Right lobe of liver (tissue), 4 donors: ENCODE measurements around the gene ALG12.

Experiments
- CTCF ChIP-seq, 4 donors: fragments of 200-600 bp in 3 of 4; fragments of 450-650 bp in 1 of 4; IDR thresholded peaks; one replicate each; pipeline versions ENCODE4 v1.5.1 to v1.8.0; 2016 to 2022; ENCODE audit warnings: antibody characterized with exemption in 4 of 4, mild to moderate bottlenecking in 2 of 4
- POLR2A ChIP-seq: fragments of 450-650 bp; IDR thresholded peaks from one replicate; pipeline ENCODE4 v1.6.1; 2017; ENCODE audit warnings: antibody characterized with exemption, mild to moderate bottlenecking
- donor health status: DM: no; HTN: no; CAD: no.
- donor health status: DM: no; HTN: no; CAD: no.
- donor health status: DM: no; HTN: yes; CAD: no.

DNA sequence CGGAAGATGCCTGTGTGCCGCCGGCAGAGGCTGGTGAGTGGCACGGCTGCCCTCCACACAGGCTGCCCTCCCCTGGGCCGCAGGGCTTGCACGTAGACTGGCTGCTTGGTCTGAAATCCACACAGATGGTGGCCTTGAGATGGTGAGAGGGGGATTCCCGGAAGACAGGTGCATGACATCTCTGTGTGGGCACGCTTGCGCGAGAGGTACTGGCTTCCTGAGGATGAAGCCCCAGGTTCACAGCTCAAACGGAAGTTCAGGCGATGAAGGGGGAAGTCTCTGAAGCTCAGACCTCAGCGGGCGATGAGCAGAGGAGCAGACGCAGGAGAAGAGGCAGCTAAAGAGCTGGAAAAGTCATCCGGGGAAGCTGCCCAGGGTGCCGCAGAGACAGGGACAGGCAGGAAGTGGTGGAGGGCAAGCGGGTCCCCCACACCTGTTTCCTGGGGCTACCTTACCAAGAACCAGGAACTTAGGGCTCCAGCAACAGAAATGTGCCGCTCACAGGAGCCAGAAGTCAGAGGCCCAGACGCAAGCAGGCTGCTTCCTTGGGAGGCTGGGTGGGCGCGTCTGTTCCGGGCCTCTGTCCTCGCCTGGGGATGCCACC is 7.4 kb upstream of the ALG12 start:
- TF ChIP-seq CTCF (IDR thresholded peaks at IDR 0.05): no peak
- no peak for TF ChIP-seq POLR2A
